ENCODE data around the gene NR5A1.
A peak's percentile ranks its signal among the peaks of the same experiment; 100 is the strongest.

Gene NR5A1
- 0 reads per million in 2 donors for total RNA-seq

GRCh38 chr9:124506931-124507879 is at the start of gene NR5A1:
TSS of gene NR5A1 (minus strand) at chr9:124507399. CDS start at chr9:124503395, 4,004 bp downstream.
- no peak for DNase-seq

- no peak for DNase-seq
These were observed 47.8 kb upstream of the NR5A1 start for GRCh38 chr9:124555043-124555442.

DNA sequence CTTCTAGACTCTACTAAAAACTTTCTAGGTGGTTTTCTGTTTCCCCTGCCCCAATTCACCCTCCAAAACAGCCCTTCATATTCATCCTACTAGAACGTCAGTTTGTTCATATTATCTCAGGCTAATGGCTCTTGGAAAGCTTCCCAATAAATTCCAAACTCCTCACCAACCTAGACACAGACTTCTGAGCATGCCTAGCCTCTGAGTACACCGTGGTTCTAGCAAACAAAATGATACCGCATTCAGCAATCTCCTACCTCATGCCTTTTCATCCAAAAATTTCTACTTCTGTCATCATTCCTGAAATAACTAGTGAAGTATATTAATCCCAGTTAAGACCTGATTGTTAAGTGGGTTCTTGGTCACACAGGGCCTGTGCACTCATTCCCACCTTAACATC is 46.5 kb upstream of the NR5A1 start:
- no peak for DNase-seq

GRCh38 chr9:124552273-124552605 is 45.0 kb upstream of the NR5A1 start:
- no peak for DNase-seq

- peak in 1 of 5 experiments; percentile 35 for DNase-seq
These were observed 44.5 kb upstream of the NR5A1 start for GRCh38 chr9:124551472-124552272.

DNA sequence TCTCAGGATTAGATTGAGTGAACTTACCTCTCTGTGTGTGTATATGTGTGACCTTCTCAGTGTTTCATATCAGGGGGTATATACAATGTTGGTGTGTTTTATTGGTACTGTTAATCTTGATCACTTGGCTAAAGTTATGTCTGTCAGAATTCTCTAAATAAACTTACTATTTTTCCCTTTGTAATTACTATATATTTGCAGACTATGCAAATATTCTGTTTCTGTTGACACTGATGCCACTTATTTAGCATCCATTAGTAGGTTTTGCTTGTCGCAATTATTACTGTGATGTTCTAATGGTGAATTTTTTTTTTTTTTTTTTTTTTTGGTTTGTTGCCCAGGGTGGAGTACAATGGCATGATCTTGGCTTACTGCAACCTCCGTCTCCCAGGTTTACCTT is 42.9 kb upstream of the NR5A1 start:
- DNase-seq = no peak

GRCh38 chr9:124549016-124549415 is 41.8 kb upstream of the NR5A1 start:
- DNase-seq = no peak

- DNase-seq = no peak
These were observed 37.3 kb upstream of the NR5A1 start for GRCh38 chr9:124544535-124544934.

DNA sequence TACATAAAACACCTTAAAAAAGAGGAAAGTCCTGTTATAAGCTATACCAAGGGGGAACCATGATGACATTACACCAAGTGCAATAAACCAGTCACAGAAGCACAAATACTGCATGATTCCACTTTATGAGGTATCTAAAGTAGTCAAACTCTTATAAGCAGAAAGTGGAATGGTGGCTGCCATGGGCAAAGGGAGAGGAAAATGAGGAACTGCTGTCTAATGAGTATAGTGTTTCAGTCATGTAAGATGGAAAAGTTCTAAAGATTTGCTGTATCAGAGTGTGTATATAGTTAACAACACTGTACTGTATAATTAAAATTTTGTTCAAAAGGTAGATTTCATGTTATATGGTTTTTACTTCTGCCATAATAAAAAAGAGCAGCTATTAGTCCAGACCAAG is 34.6 kb upstream of the NR5A1 start:
- no peak for DNase-seq

GRCh38 chr9:124537926-124538325 is 30.7 kb upstream of the NR5A1 start:
- no peak for DNase-seq

DNA sequence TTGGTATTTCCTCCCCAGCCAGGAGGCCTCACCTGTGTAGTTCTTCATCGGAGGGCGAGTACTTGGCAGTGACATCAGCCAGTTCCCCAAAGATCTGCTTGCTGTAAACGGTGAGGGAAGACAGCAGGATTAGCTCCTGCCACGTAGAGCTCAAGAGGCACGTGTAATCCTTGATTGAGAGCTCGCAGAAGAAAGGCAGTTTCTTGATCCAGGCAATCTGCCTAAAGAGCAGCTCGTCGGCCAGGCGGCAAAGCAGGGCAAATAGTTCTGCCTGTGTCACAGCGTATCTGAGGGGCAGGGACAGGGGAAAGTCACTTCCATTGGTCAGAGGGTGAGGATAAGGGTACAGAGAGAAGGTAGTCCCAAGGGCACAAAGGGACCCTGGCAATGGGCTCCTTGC is 28.6 kb upstream of the NR5A1 start:
- DNase-seq = no peak

- no peak for DNase-seq
These were observed 25.7 kb upstream of the NR5A1 start for GRCh38 chr9:124532897-124533296.

GRCh38 chr9:124531115-124531514 is 23.9 kb upstream of the NR5A1 start:
- no peak for DNase-seq

DNA sequence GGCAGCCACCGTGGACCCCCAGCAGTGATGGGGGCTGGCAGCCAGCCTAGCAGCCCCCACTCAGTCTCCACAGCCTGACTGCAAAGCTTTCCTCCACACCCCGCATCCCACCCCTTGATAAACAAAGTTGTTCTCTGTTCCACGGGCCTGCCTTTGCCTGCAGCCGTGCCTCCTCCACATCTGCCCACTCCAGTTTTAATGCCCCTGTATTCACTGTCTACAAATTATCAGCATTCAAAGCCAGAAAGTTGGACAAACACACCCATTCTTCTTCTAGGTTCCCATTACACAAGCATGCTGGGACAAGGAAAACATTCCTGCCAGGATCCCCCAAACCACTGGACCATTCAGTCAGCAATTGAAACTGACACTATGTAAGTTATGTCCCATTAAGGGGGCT is 23.0 kb upstream of the NR5A1 start:
- DNase-seq = no peak

- no peak for DNase-seq
These were observed 20.6 kb upstream of the NR5A1 start for GRCh38 chr9:124527781-124528180.

GRCh38 chr9:124526174-124526573 is 19.0 kb upstream of the NR5A1 start:
- no peak for DNase-seq

- DNase-seq = no peak
These were observed 15.2 kb upstream of the NR5A1 start for GRCh38 chr9:124522121-124523098.

DNA sequence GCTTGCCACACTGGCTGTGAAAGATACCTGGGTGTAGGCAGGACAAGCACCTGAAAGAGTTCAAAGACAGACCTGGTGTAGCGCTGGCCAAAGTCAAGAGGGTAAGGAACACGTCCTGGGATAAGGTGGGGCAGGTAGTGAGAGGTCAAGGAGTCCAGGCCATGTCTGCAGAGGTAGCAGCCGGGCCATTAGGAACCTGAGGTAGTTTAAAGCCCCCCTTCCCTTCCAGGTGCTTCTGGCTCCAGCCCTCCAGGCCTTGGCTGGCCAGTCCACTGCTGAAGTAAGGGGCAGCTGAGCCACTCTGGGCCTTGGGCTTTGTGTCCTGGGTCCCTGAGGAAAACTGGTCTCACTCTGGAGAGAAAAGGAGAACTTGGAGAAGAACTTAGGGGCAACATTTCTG is 13.9 kb upstream of the NR5A1 start:
- no peak for DNase-seq

DNA sequence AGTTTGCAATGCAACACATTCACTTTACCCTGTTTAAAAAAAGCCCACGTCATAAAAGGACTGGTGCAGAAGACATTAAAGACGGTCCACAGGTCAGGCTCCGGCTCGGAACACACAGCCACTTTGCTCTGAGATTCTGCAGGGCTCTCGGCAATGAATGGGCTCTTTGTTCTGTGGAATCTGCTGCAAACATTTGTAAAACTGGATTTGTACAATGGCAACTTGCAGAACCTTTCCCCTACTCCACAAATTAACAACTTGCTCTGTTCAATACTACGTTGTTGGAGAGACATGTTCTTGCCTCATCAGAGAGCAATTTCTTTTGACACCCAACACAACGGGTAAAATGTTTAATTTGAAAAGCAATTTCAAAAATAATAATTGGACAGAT is 13.0 kb upstream of the NR5A1 start:
- no peak for DNase-seq

DNA sequence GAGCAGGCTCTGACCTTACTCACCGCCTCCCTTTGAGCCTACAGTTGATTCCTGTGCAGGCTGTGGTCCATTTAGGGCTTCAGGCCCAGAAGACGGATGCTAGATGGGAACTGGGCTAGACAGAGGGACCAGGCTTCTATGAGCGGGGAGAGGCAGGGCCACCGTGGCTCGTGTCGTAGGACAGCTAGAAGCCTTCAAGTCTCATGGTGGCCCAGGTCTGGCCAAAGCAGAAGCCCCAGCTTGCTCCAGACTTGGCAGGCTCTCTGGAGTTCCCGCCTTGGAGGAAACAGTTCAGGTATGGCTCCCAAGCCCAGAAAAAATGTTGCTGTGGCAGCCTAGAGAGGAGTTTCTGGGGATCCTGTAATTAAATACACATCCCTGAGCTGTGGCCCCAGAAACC is 10.9 kb upstream of the NR5A1 start:
- no peak for DNase-seq

DNA sequence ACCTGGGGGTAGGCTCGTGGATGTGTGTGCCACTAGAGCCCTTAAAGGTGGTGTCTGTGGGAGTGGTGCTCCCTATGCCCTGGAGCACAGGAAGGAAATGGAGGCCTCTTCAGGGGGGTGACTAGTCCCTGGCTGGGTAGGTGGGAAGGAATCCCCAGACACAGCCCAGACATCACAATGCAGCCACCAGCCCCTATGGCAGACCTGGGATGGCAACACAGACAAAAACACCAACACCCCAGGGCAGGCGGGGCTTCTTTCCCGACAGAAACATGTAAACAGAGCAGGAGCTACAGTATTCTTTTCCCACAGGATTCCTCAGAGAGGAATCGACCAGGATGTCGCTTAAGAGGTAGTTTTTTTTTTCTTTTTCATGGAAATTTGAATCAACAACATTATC is 10.4 kb upstream of the NR5A1 start:
- DNase-seq = no peak

DNA sequence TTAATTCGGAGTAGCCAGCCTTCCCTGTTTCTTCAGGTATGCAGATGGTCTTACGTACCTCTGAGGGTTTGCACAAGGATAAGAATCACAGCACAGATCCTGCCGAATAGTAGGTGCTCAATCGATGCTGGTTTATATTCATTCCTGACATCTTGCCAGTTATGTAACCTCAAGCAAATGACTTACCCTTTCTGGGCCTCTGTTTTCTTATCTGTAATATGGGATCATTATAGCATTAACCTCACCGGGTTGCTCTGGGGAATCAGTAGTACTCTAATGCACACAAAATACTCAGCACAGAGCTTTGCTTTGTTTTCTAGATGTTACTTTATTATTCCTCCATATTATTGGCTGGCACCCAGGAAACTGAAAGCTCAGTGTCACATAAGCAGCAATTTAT is 7.7 kb upstream of the NR5A1 start:
- DNase-seq = no peak

- no peak for DNase-seq
These were observed 6.9 kb upstream of the NR5A1 start for GRCh38 chr9:124514125-124514524.
